HG03558 (cell line): ENCODE data around the gene LDAH.

Experiments used
- ATAC-seq: cut with Tn5 transposase; IDR thresholded peaks from one replicate; pipeline ENCODE4 v1.9.1; 2021; ENCODE audit warnings: moderate number of reproducible peaks; ENCODE audit not compliant: unreplicated experiment; ENCODE audit errors: extremely low read depth

Gene LDAH

GRCh38 chr2:20822535-20823490 is at the start of gene LDAH:
Gene LDAH, minus strand, starts transcription at chr2:20823101. Its CDS starts 21,638 bp downstream, at chr2:20801463.
- peak; percentile 70 for ATAC-seq

GRCh38 chr2:20868377-20868776 is 45.5 kb upstream of the LDAH start:
- ATAC-seq = peak; percentile 100

GRCh38 chr2:20862850-20863249 is 39.9 kb upstream of the LDAH start:
- no peak for ATAC-seq

- no peak for ATAC-seq
Measured at GRCh38 chr2:20855456-20855855, 32.6 kb upstream of the LDAH start.

- no peak for ATAC-seq
Measured at GRCh38 chr2:20852670-20853069, 29.8 kb upstream of the LDAH start.

- no peak for ATAC-seq
Measured at GRCh38 chr2:20852139-20852538, 29.2 kb upstream of the LDAH start.

- no peak for ATAC-seq
Measured at GRCh38 chr2:20844246-20844645, 21.3 kb upstream of the LDAH start.

- ATAC-seq = no peak
Measured at GRCh38 chr2:20839052-20839451, 16.2 kb upstream of the LDAH start.

GRCh38 chr2:20838016-20838415 is 15.1 kb upstream of the LDAH start:
- no peak for ATAC-seq

GRCh38 chr2:20836521-20836920 is 13.6 kb upstream of the LDAH start:
- no peak for ATAC-seq

GRCh38 chr2:20834331-20834730 is 11.4 kb upstream of the LDAH start:
- ATAC-seq = no peak

GRCh38 chr2:20832606-20833005 is 9.7 kb upstream of the LDAH start:
- no peak for ATAC-seq

GRCh38 chr2:20829861-20830260 is 7.0 kb upstream of the LDAH start:
- no peak for ATAC-seq

GRCh38 chr2:20823917-20824316 is 1.0 kb upstream of the LDAH start:
- no peak for ATAC-seq

GRCh38 chr2:20818820-20819219 is 4.1 kb downstream of the LDAH start:
- ATAC-seq = no peak

GRCh38 chr2:20815216-20815615 is 7.7 kb downstream of the LDAH start:
- no peak for ATAC-seq

- ATAC-seq = no peak
Measured at GRCh38 chr2:20812779-20813178, 10.1 kb downstream of the LDAH start.

GRCh38 chr2:20806286-20806685 is 16.6 kb downstream of the LDAH start:
- ATAC-seq = no peak

GRCh38 chr2:20803974-20804373 is 18.9 kb downstream of the LDAH start:
- no peak for ATAC-seq

- no peak for ATAC-seq
Measured at GRCh38 chr2:20803226-20803682, 19.6 kb downstream of the LDAH start.

GRCh38 chr2:20797096-20797495 is 25.8 kb downstream of the LDAH start:
- ATAC-seq = no peak

GRCh38 chr2:20796374-20796791 is 26.5 kb downstream of the LDAH start:
- ATAC-seq = no peak
